Activated CD4-positive, alpha-beta T cell treated with anti-CD3 and anti-CD28 coated beads, Interleukin-2, Interleukin-6, amounts not matched to agents 100 ng/mL and 50 ng/mL, durations not matched to agents 16 hours and 8 hours (primary cell): ENCODE measurements around the gene ADRB1.

Experiments used
- DNase-seq: peaks from one replicate; pipeline ENCODE4 v3.0.0-alpha.2; 2020

ADRB1 gene

GRCh38 chr10:114095559-114096337 is 52.1 kb downstream of the ADRB1 start:
- no peak for DNase-seq
